ENCODE data around the gene SLC39A3.

Gene SLC39A3

DNA sequence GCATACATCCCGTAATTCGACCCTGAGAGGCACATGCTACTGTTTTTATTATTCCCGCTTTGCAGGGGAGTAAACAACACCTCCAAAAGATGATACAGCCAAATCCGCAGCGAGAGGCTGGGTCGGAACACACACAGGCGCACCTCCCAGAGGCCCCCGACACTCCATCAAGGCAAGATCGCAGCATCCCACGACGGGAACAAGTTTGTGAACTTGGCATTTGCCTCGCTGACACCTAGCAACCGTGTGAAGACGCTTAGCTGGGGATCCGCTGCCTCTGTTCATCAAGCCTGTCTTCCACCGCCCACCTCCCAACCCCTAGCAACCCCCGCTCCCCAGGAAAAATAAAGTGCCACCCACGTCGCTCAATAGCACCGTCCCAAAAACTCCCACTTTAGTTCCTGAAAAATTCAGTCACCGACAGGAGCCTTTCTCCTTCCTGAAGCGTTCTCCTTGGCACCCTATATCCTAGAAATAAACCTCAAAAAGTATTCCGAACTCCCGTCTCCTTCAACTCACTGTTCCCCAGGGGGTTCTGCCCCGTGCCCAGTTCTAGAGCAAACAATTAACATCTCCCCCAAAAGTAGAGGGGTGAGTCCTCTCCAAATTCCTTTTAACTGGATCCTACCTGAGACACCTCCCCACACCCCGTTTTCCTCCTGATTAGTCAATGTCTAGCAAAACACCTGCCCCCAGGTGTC lies 39.0 kb downstream of the SLC39A3 start:
- DNase-seq: no peak

DNA sequence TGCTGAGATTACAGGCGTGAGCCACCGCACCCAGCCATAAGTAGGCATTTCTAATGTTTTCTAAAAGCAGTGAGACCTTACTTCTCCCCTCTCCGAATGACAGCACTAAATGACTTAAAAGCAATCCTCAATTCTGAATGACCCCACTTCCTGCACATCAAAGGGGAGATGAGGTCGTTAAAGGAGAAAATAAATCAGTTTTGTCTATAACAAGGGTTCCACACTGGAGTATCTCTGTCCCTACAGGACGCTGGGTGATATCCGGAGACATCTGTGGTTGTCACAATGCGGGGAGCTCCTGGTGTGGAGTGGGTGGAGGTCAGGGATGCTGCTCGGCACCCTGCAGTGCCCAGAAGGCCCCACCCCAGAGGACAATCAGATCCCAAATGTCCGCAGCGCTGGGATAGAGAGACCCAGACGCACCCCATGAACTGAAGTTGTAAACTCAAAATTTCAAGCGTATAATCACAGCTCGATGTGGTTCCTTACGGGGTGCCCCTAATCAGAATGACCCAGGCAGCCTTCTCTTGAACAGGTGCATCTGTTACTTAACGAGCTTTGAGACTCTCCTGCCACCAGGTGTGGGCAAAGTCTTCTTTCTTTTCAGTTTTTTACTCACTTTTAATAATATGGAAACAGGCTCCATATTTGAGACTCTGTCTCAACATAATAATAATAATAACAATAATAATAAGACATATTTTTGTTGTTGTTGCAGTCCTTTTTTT lies 40.2 kb downstream of the SLC39A3 start:
- no peak for DNase-seq

DNA sequence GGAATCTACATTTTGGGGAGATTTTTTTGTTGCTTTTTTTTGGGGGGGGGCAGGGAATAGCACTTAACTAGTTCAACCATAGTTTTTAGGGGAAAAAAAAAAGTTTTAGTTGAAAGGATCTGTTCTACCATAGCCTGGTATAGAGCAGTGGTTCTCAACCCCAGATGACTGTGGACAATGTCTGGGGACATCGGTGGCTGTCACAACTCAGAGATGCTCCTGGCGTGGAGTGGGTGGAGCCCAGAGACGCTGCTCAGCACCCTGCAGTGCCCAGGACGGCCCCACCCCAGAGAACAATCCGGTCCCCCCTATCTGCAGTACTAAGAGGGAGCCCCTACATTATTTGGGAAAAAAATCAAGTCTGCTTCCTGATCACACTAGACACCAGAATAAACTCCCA lies 45.6 kb downstream of the SLC39A3 start:
- no peak for DNase-seq

DNA sequence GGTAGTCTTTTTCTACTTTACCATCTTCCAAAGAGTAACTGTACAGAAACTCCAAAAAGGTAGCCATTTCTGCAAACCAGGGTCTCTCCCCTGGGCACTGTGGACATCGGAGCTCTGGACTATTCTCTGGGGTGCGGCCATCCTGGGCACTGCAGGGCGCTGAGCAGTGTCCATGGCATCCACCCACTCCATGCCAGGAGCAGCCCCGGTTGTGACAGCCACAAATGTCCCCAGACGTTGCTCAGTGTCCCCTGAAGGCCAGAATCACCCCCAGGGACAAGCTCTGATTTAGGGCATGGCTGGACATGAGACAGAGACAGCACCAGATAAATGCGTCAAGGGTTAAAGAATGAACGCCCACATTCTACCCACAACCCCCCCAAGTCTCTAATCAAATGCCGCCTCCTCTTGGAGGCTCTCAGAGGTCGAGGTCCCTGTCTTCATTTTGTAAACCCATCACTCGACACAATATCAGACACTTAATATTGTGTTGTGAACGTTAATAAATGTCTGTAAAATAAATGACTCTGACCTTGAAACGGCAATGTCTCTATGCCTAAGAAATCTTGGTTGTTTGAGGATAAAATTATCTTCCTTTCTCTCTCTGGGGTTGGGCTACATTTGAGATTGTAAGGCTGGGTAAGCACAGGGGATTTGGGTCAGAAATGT lies 46.2 kb downstream of the SLC39A3 start:
- DNase-seq: no peak

DNA sequence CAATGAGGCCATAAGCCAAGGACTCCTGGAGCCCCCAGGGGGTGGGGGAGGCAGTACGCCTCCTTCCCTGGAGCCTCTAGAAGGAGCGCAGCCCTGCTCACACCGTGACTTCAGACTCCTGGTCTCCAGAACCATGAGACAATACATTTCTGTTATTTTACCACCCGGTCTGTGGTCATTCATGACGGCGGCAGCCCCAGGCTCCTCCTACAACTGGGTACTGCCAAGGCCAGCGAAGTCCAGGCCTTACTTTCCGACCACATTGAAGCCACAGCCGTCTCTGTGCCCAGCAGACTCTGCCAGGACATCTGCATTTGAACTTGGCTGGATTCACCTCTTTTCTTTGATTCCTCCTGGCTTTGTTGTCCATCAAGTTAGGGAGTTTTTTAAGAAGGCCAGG lies 47.9 kb downstream of the SLC39A3 start:
- no peak for DNase-seq

DNA sequence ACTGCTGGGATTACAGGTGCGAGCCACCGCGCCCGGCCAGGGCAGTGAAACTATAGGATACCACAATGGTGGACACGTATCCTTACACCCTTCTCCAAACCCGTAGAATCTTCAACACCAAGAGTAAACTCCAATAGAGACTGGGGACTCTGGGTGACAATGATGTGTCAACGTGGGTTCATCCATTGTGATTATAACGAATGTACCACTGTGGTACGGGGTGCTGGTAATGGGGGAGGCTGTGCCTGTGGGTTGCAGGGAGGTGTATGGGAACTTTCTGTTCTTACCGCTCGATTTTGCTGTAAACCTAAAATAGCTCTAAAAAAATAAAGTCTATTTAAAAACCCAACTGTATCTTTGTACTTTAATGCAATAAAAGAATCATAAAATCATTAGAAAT lies 49.0 kb downstream of the SLC39A3 start:
- no peak for DNase-seq

DNA sequence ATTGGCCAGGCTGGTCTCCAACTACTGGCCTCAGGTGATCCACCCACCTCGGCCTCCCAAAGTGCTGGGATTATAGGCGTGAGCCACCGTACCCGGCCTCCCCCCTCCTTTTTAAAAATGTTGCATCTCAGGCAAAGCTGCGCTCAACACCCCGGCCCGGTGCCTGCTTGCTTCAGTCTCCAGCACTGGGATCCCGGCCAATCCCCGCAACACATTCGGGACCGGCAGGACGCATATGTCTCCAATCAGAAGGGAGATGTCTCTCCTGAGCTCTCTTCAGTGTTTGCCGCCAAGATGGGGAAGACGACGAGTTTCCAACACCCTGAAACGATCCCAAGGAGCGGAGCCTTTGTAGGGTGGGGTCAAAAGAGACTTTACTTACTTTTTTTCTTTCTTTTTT lies 53.5 kb downstream of the SLC39A3 start:
- no peak for DNase-seq

DNA sequence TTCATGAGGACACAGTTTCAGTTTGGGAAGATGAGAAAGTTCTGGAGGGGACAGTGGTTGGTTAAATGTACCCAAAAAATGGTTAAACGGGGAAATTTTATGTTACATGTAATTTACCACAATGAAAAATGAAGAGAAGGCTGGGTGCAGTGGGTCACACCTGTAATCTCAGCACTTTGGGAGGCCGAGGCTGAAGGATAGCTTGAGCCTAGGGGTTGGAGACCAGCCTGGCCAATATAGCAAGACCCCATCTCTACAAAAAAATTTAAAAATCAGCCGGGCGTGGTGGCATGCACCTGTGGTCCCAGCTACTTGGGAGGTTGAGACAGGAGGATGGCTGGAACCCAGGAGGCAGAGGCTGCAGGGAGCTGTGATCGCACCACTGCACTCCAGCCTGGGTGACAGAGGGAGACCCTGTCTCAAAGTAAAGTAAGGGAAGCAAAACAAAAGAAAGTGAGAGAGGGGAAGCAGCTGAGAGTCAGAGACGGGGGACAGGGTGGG lies 54.6 kb downstream of the SLC39A3 start:
- DNase-seq: no peak

DNA sequence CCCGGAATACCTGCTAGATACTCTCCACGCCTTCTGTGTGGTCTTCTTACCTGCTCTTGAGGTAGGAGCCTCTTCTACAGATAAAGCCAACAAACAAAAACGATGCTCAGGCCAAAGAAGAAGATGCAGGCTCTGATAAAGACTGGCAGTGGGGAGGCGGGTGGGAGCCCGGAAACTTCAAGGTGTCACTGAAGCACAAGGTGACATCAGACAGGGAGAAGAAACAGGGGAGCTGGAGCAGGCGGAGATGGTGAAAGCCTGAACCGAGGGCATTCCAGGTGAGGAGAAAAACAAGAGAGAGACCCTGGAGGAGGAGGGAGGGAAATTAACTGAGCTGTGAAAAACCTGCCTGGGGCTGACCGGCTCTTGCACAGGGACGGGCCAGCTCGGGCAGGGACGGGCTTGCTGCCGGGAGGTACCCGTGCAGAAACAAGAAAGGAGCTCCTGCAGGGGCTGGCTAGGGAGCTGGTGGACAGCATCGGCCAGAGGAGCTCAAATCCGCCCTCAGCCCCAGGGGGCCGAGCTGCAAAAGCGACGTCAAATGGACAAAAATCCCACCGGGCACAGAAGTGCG lies 56.3 kb downstream of the SLC39A3 start:
- DNase-seq: no peak
